ENCODE results near the gene EFR3B. TPM values are rescaled to one million over a fixed set of nuclear protein-coding genes. Genes with fewer than 3 reads are reported as not detected.

Gene EFR3B
- total and polyA plus RNA-seq, 2 of the 13 experiments (the other 11 are each of a cell fraction or from before 2014, with no cell fraction given): 0.42 TPM

- TF ChIP-seq CREB1 (IDR thresholded peaks at IDR 0.05) (no peak), CREB1 (CRISPR knock-in tag; IDR thresholded peaks at IDR 0.05) (no peak), SAP130 (CRISPR knock-in tag; IDR thresholded peaks at IDR 0.05; ENCODE audit: low read depth) (0 out of 2 replicates have a peak, but pooled peaks have one; percentile 16), USF2 (IDR thresholded peaks at IDR 0.05; ENCODE audit: low read depth, low read length) (peak; percentile 83), USF2 (CRISPR knock-in tag; IDR thresholded peaks at IDR 0.05; ENCODE audit: borderline replicate concordance) (peak; percentile 84; the same call in 1 of the 2 replicates), HINFP (CRISPR knock-in tag; IDR thresholded peaks at IDR 0.05; ENCODE audit: low read depth) (no peak), ZNF317 (CRISPR knock-in tag; IDR thresholded peaks at IDR 0.05) (0 out of 2 replicates have a peak, but pooled peaks have one; percentile 14), NFKB2 (CRISPR knock-in tag; IDR thresholded peaks at IDR 0.05; ENCODE audit: borderline replicate concordance) (no peak), ZNF891 (CRISPR knock-in tag; IDR thresholded peaks at IDR 0.05) (peak; percentile 34; the same call in 1 of the 2 replicates), FOXC1 (CRISPR knock-in tag; IDR thresholded peaks at IDR 0.05; ENCODE audit: borderline replicate concordance) (no peak), THAP9 (CRISPR knock-in tag; IDR thresholded peaks at IDR 0.05; ENCODE audit: borderline replicate concordance) (0 out of 2 replicates have a peak, but pooled peaks have one; percentile 43), BRF2 (CRISPR knock-in tag; IDR thresholded peaks at IDR 0.05) (no peak), KLF6 (CRISPR knock-in tag; IDR thresholded peaks at IDR 0.05) (0 out of 2 replicates have a peak, but pooled peaks have one; percentile 11), ZNF710 (CRISPR knock-in tag; IDR thresholded peaks at IDR 0.05; ENCODE audit: borderline replicate concordance) (0 out of 2 replicates have a peak, but pooled peaks have one; percentile 66), MED8 (CRISPR knock-in tag; IDR thresholded peaks at IDR 0.05; ENCODE audit: insufficient replicate concordance) (no peak), ZNF510 (CRISPR knock-in tag; IDR thresholded peaks at IDR 0.05; ENCODE audit: low read depth) (no peak), ZNF335 (CRISPR knock-in tag; IDR thresholded peaks at IDR 0.05) (no peak), MEF2D (CRISPR knock-in tag; IDR thresholded peaks at IDR 0.05) (no peak), MTF1 (CRISPR knock-in tag; IDR thresholded peaks at IDR 0.05) (no peak)
These were observed 155.7 kb downstream of the EFR3B start (continued) for GRCh38 chr2:25197336-25198208.
